WTC11 (cell line): Measurements from ENCODE around the gene CAMKMT. TPM values are rescaled to one million over a fixed set of nuclear protein-coding genes. Genes with fewer than 3 reads are reported as not detected.

Experiments used
- ATAC-seq: fragments of 200-7000 bp; cut with Tn5 transposase; 2 replicates; pipeline ENCODE4 v1.10.0; 2021; ENCODE audit warnings: mild to moderate bottlenecking, moderate library complexity
- CTCF ChIA-PET: fragments of 300-600 bp; sonication (Branson Sonifier 250); formaldehyde crosslinking; loops from one replicate; lab custom pipeline; 2021; ENCODE audit warnings: antibody characterized with exemption; lab: Charles Lee
- POLR2A ChIA-PET: fragments of 350-600 bp; sonication (Branson Sonifier 250); formaldehyde crosslinking; loops from one replicate; lab custom pipeline; 2021; ENCODE audit warnings: antibody characterized with exemption; lab: Charles Lee
- DNase-seq: peaks from one replicate; pipeline ENCODE4 v3.0.0; 2021; ENCODE audit warnings: low spot score
- H3K27ac Mint-ChIP-seq: 2 replicates; pipeline ENCODE4 v1.8.0; 2021; ENCODE audit warnings: mixed read lengths
- H3K27me3 Mint-ChIP-seq: 2 replicates; pipeline ENCODE4 v1.8.0; 2021; ENCODE audit warnings: low read depth, mild to moderate bottlenecking, moderate library complexity, mixed read lengths
- H3K36me3 Mint-ChIP-seq: 2 replicates; pipeline ENCODE4 v1.8.0; 2021; ENCODE audit warnings: mixed read lengths
- H3K4me1 Mint-ChIP-seq: 2 replicates; pipeline ENCODE4 v1.8.0; 2022; ENCODE audit warnings: mixed read lengths
- H3K4me3 Mint-ChIP-seq: 2 replicates; pipeline ENCODE4 v1.8.0; 2021; ENCODE audit warnings: mild to moderate bottlenecking, moderate library complexity, mixed read lengths
- H3K9me3 Mint-ChIP-seq: 2 replicates; pipeline ENCODE4 v1.8.0; 2021; ENCODE audit warnings: mixed read lengths
- CREB1 ChIP-seq: sonication (generic); formaldehyde crosslinking; IDR thresholded peaks from 2 replicates; pipeline ENCODE4 v1.8.0; 2023; ENCODE audit warnings: mild to moderate bottlenecking, missing genetic modification reagents
- GTF2I ChIP-seq: fragments of 250-450 bp; sonication (Bioruptor Pico); conservative IDR thresholded peaks from 2 replicates; pipeline ENCODE4 v1.4.0; 2021; ENCODE audit warnings: mild to moderate bottlenecking
- HMGA2 ChIP-seq: fragments of 250-450 bp; sonication (Bioruptor Pico); IDR thresholded peaks from 2 replicates; pipeline ENCODE4 v1.4.0; 2021; ENCODE audit warnings: mild to moderate bottlenecking, moderate library complexity
- JAZF1 ChIP-seq: fragments of 250-450 bp; sonication (Bioruptor Pico); IDR thresholded peaks from 2 replicates; pipeline ENCODE4 v1.9.0; 2021; ENCODE audit warnings: moderate library complexity, mild to moderate bottlenecking, inconsistent platforms
- MXD4 ChIP-seq: fragments of 250-450 bp; sonication (Bioruptor Pico); IDR thresholded peaks from 2 replicates; pipeline ENCODE4 v1.8.0; 2021; ENCODE audit warnings: mild to moderate bottlenecking, moderate library complexity, borderline replicate concordance
- NFE2L1 ChIP-seq: sonication (generic); formaldehyde crosslinking; IDR thresholded peaks from 2 replicates; pipeline ENCODE4 v1.8.1; 2023; ENCODE audit warnings: missing genetic modification reagents
- NFYB ChIP-seq: sonication (generic); formaldehyde crosslinking; conservative IDR thresholded peaks from 2 replicates; pipeline ENCODE4 v1.8.0; 2022; ENCODE audit warnings: low read depth, missing genetic modification reagents
- RORB ChIP-seq: fragments of 250-450 bp; sonication (Bioruptor Pico); IDR thresholded peaks from 2 replicates; pipeline ENCODE4 v1.9.0; 2021; ENCODE audit warnings: mild to moderate bottlenecking
- SMAD3 ChIP-seq: sonication (generic); formaldehyde crosslinking; IDR thresholded peaks from 2 replicates; pipeline ENCODE4 v1.8.0; 2022; ENCODE audit warnings: missing genetic modification reagents, mild to moderate bottlenecking, borderline replicate concordance
- TCF7 ChIP-seq: sonication (generic); formaldehyde crosslinking; IDR thresholded peaks from 2 replicates; pipeline ENCODE4 v1.8.0; 2022; ENCODE audit warnings: mild to moderate bottlenecking, low read depth, missing genetic modification reagents, moderate library complexity
- ZNF138 ChIP-seq: sonication (generic); formaldehyde crosslinking; conservative IDR thresholded peaks from 2 replicates; pipeline ENCODE4 v1.8.1; 2022; ENCODE audit warnings: mild to moderate bottlenecking, moderate library complexity, missing genetic modification reagents
- total RNA-seq: library from RNA; stranded (reverse); gene quantifications from 3 replicates; pipeline ENCODE4 v1.2.3, GENCODE V29; 2021
- TF ChIP-seq, protein P1 (sequence below): fragments of 250-450 bp; sonication (Bioruptor Pico); IDR thresholded peaks from 2 replicates; pipeline ENCODE4 v1.9.0; 2021; ENCODE audit warnings: moderate library complexity, mild to moderate bottlenecking, inconsistent platforms, borderline replicate concordance
- TF ChIP-seq, protein P2 (sequence below): sonication (generic); formaldehyde crosslinking; IDR thresholded peaks from 2 replicates; pipeline ENCODE4 v1.8.0; 2023; ENCODE audit warnings: missing genetic modification reagents, mild to moderate bottlenecking, borderline replicate concordance
- TF ChIP-seq, protein P3 (sequence below): sonication (generic); formaldehyde crosslinking; IDR thresholded peaks from 2 replicates; pipeline ENCODE4 v1.8.1; 2023; ENCODE audit warnings: mild to moderate bottlenecking, missing genetic modification reagents
- TF ChIP-seq, protein P4 (sequence below): fragments of 200-600 bp; IDR thresholded peaks from 2 replicates; pipeline ENCODE4 v1.8.0; 2022; ENCODE audit warnings: antibody characterized with exemption
- TF ChIP-seq, protein P5 (sequence below): sonication (generic); formaldehyde crosslinking; IDR thresholded peaks from 2 replicates; pipeline ENCODE4 v1.8.1; 2022; ENCODE audit warnings: mild to moderate bottlenecking, missing genetic modification reagents, moderate library complexity, borderline replicate concordance

Gene CAMKMT
- total RNA-seq, 1 experiment from 2014 or later = 20.6 TPM

DNA sequence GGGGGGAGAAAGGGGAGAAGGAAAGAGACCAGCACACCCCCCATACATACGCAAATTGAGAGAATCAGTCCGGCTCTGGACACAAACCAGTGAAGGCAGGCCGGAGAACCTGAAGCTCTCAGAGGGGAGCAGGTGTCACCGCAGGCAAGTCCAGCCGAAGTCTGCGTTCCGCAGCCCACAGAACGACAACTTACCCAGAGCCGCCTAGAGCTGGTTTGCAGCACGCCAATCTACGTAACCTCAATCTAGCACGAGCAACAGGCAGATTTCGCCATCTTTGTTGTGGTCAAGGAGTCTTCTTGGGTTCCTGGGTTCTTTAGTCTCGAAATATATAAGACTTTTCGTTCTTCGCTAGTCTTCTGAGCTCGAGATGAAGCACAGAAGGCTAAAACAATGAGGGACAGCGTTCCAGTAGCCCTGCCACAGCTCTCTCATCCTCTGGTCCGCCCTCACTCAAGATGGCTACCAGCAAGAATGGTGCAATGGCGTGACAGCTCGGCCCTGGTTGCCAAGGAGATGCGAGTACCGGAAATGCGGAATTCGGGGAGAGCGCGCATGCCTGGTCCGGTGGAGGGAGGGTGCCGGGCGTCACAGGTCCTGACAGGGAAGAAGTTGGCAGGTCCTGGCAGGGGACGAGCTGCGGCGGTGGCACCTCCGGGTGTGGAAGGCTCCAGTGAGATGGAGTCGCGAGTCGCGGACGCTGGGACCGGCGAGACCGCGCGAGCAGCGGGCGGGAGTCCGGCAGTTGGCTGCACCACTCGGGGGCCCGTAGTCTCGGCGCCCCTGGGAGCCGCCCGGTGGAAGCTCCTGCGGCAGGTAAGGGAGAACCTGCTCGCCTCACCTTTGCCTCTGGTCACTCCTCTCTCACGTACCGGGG is at the start of gene CAMKMT, which contains the start of gene PREPL (continued):
- TF ChIP-seq NFE2L1 = no peak
- TF ChIP-seq JAZF1 (CRISPR knock-in tag) = no peak
- TF ChIP-seq SMAD3 (CRISPR knock-in tag) = peak; percentile 83; the same call in 1 of the 2 replicates
- TF ChIP-seq, protein P1, sequence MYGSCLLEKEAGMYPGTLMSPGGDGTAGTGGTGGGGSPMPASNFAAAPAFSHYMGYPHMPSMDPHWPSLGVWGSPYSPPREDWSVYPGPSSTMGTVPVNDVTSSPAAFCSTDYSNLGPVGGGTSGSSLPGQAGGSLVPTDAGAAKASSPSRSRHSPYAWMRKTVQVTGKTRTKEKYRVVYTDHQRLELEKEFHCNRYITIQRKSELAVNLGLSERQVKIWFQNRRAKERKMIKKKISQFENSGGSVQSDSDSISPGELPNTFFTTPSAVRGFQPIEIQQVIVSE (CRISPR knock-in tag) = no peak
- TF ChIP-seq, protein P2, sequence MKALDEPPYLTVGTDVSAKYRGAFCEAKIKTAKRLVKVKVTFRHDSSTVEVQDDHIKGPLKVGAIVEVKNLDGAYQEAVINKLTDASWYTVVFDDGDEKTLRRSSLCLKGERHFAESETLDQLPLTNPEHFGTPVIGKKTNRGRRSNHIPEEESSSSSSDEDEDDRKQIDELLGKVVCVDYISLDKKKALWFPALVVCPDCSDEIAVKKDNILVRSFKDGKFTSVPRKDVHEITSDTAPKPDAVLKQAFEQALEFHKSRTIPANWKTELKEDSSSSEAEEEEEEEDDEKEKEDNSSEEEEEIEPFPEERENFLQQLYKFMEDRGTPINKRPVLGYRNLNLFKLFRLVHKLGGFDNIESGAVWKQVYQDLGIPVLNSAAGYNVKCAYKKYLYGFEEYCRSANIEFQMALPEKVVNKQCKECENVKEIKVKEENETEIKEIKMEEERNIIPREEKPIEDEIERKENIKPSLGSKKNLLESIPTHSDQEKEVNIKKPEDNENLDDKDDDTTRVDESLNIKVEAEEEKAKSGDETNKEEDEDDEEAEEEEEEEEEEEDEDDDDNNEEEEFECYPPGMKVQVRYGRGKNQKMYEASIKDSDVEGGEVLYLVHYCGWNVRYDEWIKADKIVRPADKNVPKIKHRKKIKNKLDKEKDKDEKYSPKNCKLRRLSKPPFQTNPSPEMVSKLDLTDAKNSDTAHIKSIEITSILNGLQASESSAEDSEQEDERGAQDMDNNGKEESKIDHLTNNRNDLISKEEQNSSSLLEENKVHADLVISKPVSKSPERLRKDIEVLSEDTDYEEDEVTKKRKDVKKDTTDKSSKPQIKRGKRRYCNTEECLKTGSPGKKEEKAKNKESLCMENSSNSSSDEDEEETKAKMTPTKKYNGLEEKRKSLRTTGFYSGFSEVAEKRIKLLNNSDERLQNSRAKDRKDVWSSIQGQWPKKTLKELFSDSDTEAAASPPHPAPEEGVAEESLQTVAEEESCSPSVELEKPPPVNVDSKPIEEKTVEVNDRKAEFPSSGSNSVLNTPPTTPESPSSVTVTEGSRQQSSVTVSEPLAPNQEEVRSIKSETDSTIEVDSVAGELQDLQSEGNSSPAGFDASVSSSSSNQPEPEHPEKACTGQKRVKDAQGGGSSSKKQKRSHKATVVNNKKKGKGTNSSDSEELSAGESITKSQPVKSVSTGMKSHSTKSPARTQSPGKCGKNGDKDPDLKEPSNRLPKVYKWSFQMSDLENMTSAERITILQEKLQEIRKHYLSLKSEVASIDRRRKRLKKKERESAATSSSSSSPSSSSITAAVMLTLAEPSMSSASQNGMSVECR (CRISPR knock-in tag) = peak; percentile 83
- TF ChIP-seq, protein P3, sequence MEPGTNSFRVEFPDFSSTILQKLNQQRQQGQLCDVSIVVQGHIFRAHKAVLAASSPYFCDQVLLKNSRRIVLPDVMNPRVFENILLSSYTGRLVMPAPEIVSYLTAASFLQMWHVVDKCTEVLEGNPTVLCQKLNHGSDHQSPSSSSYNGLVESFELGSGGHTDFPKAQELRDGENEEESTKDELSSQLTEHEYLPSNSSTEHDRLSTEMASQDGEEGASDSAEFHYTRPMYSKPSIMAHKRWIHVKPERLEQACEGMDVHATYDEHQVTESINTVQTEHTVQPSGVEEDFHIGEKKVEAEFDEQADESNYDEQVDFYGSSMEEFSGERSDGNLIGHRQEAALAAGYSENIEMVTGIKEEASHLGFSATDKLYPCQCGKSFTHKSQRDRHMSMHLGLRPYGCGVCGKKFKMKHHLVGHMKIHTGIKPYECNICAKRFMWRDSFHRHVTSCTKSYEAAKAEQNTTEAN (CRISPR knock-in tag) = no peak
- no peak for TF ChIP-seq ZNF138 (CRISPR knock-in tag)
- TF ChIP-seq CREB1 = no peak
- TF ChIP-seq TCF7 (CRISPR knock-in tag) = no peak

DNA sequence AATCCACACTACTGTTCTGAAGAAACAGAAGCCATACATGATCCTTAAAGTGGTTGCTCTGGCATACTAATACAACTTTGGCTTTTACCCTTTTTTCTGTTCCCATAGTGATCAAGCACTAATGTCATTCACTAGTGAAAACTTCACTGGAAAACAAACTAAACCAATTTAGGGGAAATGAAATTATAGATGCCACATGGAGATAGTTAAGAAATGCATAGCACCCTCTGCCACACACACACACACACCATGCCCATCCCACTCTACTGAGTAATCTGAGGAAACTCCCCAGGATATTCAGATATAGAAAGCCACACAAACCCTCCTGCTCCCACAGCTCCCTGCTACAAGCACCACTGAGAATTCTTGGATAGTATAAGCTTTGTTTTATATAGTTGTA is 47.4 kb upstream of the CAMKMT start:
- ChIA-PET POLR2A (no interaction called here), CTCF (interaction anchor here (1.0 kb wide), 1 partner anchor 66 kb away, joined by 4 read pairs; no protein-coding TSS in a partner anchor)
- no peaks in the 10 kb centered on the region for H3K27me3 Mint-ChIP-seq
- no peaks in the 10 kb centered on the region for H3K4me1 Mint-ChIP-seq
- peaks cover 27% of the 10 kb centered on the region for H3K9me3 Mint-ChIP-seq
- H3K36me3 Mint-ChIP-seq = peaks cover 49% of the 10 kb centered on the region
- H3K4me3 Mint-ChIP-seq = no peak overlapping the region
- no peak for ATAC-seq
- no peak for TF ChIP-seq NFYB (CRISPR knock-in tag)
- no peak for TF ChIP-seq GTF2I (CRISPR knock-in tag)
- no peak for TF ChIP-seq TCF7 (CRISPR knock-in tag)
- no peak for TF ChIP-seq RORB (CRISPR knock-in tag)
- TF ChIP-seq MXD4 (CRISPR knock-in tag) = no peak
- TF ChIP-seq, protein P4, sequence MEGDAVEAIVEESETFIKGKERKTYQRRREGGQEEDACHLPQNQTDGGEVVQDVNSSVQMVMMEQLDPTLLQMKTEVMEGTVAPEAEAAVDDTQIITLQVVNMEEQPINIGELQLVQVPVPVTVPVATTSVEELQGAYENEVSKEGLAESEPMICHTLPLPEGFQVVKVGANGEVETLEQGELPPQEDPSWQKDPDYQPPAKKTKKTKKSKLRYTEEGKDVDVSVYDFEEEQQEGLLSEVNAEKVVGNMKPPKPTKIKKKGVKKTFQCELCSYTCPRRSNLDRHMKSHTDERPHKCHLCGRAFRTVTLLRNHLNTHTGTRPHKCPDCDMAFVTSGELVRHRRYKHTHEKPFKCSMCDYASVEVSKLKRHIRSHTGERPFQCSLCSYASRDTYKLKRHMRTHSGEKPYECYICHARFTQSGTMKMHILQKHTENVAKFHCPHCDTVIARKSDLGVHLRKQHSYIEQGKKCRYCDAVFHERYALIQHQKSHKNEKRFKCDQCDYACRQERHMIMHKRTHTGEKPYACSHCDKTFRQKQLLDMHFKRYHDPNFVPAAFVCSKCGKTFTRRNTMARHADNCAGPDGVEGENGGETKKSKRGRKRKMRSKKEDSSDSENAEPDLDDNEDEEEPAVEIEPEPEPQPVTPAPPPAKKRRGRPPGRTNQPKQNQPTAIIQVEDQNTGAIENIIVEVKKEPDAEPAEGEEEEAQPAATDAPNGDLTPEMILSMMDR = no peak
- no peak for TF ChIP-seq HMGA2 (CRISPR knock-in tag)
- TF ChIP-seq, protein P5, sequence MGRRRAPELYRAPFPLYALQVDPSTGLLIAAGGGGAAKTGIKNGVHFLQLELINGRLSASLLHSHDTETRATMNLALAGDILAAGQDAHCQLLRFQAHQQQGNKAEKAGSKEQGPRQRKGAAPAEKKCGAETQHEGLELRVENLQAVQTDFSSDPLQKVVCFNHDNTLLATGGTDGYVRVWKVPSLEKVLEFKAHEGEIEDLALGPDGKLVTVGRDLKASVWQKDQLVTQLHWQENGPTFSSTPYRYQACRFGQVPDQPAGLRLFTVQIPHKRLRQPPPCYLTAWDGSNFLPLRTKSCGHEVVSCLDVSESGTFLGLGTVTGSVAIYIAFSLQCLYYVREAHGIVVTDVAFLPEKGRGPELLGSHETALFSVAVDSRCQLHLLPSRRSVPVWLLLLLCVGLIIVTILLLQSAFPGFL (CRISPR knock-in tag) = no peak
- no peak overlapping the region for H3K27ac Mint-ChIP-seq
- no peak for DNase-seq
